DND-41 (cell line): ENCODE results near the gene AXIN1.

ENCODE experiments used
- EZH2 ChIP-seq: IDR thresholded peaks from 3 replicates; pipeline ENCODE4 v1.6.1; 2012; ENCODE audit warnings: borderline replicate concordance, low read depth, mild to moderate bottlenecking, moderate library complexity, low read length, inconsistent platforms; ENCODE audit not compliant: severe bottlenecking
- TF ChIP-seq, protein P1 (sequence below): IDR thresholded peaks from 2 replicates; pipeline ENCODE4 v1.5.1; 2012; ENCODE audit warnings: borderline replicate concordance, low read length, moderate library complexity, mild to moderate bottlenecking; ENCODE audit not compliant: poor library complexity, severe bottlenecking; ENCODE audit errors: extremely low read depth

DNA sequence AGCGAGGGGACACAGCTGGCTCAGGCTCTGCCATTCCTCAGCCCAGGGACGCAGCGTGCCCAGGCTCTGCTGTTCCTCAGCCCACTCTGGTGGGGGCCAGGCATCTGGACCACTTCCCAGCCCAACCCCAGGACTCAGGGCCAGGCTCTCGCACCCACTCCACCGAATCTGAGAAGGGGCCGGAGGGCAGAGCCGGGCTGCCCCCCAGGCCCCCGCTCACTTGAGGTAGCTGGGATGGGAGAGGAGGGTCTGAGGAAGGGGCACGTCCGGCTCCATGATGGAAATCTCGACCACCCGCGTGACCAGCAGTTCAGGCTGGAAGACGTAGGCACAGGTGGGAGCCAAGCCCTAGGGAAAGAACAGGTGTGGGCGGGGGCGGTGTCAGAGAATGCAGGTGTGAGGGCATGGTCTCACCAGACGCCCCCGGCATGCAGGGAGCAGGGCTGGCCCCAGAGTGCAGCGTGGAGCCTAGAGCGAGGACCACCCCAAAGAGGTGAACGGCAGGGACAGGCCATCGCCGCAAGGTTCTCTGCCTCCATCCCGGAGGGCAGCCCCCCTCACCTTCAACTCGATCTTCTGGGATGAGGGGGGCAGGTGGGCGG lies 24.4 kb upstream of the AXIN1 start:
- TF ChIP-seq, protein P1, sequence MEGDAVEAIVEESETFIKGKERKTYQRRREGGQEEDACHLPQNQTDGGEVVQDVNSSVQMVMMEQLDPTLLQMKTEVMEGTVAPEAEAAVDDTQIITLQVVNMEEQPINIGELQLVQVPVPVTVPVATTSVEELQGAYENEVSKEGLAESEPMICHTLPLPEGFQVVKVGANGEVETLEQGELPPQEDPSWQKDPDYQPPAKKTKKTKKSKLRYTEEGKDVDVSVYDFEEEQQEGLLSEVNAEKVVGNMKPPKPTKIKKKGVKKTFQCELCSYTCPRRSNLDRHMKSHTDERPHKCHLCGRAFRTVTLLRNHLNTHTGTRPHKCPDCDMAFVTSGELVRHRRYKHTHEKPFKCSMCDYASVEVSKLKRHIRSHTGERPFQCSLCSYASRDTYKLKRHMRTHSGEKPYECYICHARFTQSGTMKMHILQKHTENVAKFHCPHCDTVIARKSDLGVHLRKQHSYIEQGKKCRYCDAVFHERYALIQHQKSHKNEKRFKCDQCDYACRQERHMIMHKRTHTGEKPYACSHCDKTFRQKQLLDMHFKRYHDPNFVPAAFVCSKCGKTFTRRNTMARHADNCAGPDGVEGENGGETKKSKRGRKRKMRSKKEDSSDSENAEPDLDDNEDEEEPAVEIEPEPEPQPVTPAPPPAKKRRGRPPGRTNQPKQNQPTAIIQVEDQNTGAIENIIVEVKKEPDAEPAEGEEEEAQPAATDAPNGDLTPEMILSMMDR: no peak
- TF ChIP-seq EZH2: no peak
